ENCODE results near the gene SLC36A1. TPM values are rescaled to one million over a fixed set of nuclear protein-coding genes. Genes with fewer than 3 reads are reported as not detected.

SLC36A1 gene
- total RNA-seq, 1 experiment from 2014 or later = 7.4 TPM

DNA sequence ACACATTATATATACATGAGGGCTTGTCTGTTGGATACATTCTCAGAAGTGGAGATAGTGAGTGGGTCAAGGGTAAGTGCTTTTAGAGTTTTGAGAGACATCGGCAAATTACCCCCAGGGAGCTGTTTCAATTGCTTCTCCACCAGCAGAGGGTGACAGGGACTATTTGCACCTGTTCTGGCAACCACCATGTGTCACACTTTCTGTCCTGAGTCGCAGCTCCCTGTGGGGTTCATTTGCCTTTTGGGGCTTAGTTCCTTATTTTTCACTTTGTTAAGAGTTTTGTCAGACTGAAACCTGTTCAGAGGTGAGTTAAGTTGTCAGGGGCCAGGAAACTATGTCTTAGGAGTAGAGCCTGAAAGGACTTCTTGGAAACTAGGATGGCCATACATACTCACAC, 20.1 kb upstream of the SLC36A1 start (continued):
- TF ChIP-seq, protein P1, sequence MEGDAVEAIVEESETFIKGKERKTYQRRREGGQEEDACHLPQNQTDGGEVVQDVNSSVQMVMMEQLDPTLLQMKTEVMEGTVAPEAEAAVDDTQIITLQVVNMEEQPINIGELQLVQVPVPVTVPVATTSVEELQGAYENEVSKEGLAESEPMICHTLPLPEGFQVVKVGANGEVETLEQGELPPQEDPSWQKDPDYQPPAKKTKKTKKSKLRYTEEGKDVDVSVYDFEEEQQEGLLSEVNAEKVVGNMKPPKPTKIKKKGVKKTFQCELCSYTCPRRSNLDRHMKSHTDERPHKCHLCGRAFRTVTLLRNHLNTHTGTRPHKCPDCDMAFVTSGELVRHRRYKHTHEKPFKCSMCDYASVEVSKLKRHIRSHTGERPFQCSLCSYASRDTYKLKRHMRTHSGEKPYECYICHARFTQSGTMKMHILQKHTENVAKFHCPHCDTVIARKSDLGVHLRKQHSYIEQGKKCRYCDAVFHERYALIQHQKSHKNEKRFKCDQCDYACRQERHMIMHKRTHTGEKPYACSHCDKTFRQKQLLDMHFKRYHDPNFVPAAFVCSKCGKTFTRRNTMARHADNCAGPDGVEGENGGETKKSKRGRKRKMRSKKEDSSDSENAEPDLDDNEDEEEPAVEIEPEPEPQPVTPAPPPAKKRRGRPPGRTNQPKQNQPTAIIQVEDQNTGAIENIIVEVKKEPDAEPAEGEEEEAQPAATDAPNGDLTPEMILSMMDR (IDR thresholded peaks at IDR 0.05 in 2 of 3, conservative IDR thresholded peaks at IDR 0.05 in 1 of 3; ENCODE audit: borderline replicate concordance in 1 of 3, insufficient read depth in 1 of 3, low read depth in 2 of 3, low read length in 2 of 3) = no peak

- BruUV-seq (replicated peaks) = no TSS peak
- H3K9ac ChIP-seq (ENCODE audit: low read length) = no peak overlapping the region
- ChIA-PET POLR2A (no interaction called here), RAD21 (ENCODE audit: low non-redundant PET in 1 of 2, low total read pairs in 2 of 2, uncharacterized antibody in 2 of 2, unreplicated experiment in 2 of 2) (no interaction called here), CTCF (interaction anchor here (1.1 kb wide), 1 partner anchor 16 kb away, joined by 3 read pairs; no protein-coding TSS in a partner anchor)
- DNase-seq (ENCODE audit: low read depth, low spot score) (no peak), ATAC-seq (no peak)
- no peaks in the 10 kb centered on the region for H3K27me3 ChIP-seq (ENCODE audit: insufficient read depth, low read length)
- no peak overlapping the region for H2AFZ ChIP-seq (ENCODE audit: low read depth, low read length, poor library complexity, severe bottlenecking)
- no peaks in the 10 kb centered on the region for H3K9me2 ChIP-seq (ENCODE audit: insufficient read depth)
- H3K27ac ChIP-seq (ENCODE audit: low read depth, low read length) = no peak overlapping the region
- intact Hi-C loops (cut with micrococcal nuclease) = no loop called here
- H3K36me3 ChIP-seq (ENCODE audit: control insufficient read depth in 1 of 2, insufficient read depth in 2 of 2, low read length in 2 of 2) = no peaks in the 10 kb centered on the region
- TF ChIP-seq, protein P1 (IDR thresholded peaks at IDR 0.05 in 2 of 3, conservative IDR thresholded peaks at IDR 0.05 in 1 of 3; ENCODE audit: borderline replicate concordance in 1 of 3, insufficient read depth in 1 of 3, low read depth in 2 of 3, low read length in 2 of 3) = no peak
- TF ChIP-seq SP1 (IDR thresholded peaks at IDR 0.05; ENCODE audit: low read depth) (no peak), CBX3 (IDR thresholded peaks at IDR 0.05; ENCODE audit: low read depth) (no peak), EZH2phosphoT487 (IDR thresholded peaks at IDR 0.05; ENCODE audit: borderline replicate concordance) (no peak), SRF (IDR thresholded peaks at IDR 0.05; ENCODE audit: low read depth) (no peak), YY1 (IDR thresholded peaks at IDR 0.05; ENCODE audit: extremely low read depth, insufficient replicate concordance, low read depth, low read length) (no peak), EZH2 (IDR thresholded peaks at IDR 0.05) (no peak)
- H3K4me1 ChIP-seq (ENCODE audit: control insufficient read depth in 1 of 2, insufficient read depth in 2 of 2, low read length in 2 of 2) = no peaks in the 10 kb centered on the region
- no peaks in the 10 kb centered on the region; a peak in 1 of 4 replicates for H3K9me3 ChIP-seq (ENCODE audit: control insufficient read depth in 1 of 2, insufficient read depth in 1 of 2, low read depth in 1 of 2, low read length in 2 of 2)
- H3K79me2 ChIP-seq (ENCODE audit: insufficient read depth, low read length) = no peaks in the 10 kb centered on the region
- no peak overlapping the region for H3K4me3 ChIP-seq (replicated peaks in 1 of 2; ENCODE audit: low read depth in 1 of 2, low read length in 2 of 2)
- H4K20me1 ChIP-seq (ENCODE audit: insufficient read depth) = no peaks in the 10 kb centered on the region
- H3K4me2 ChIP-seq (ENCODE audit: low read length) = no peak overlapping the region
Measured at GRCh38 chr5:151430731-151431130, 16.7 kb upstream of the SLC36A1 start.

Measured in HCT116 (cell line).